Activated T-helper 2 cell treated with anti-CD3 and anti-CD28 coated beads, Interferon-gamma antibody, Interleukin-2, Interleukin-4, amounts not matched to agents 10 μg/mL and 5 μg/mL and 100 μg/mL, durations not matched to agents 14 hours and 24 hours and 36 hours (primary cell): ENCODE measurements around the gene ACY1. TPM values are rescaled to one million over a fixed set of nuclear protein-coding genes. Genes with fewer than 3 reads are reported as not detected.
A peak's percentile ranks its signal among the peaks of the same experiment; 100 is the strongest.

ENCODE experiments used
- DNase-seq: peaks from one replicate; pipeline ENCODE4 v3.0.0; 2021; ENCODE audit warnings: low spot score
- H3K27ac Mint-ChIP-seq: one replicate; pipeline ENCODE4 v1.8.0; 2021; ENCODE audit warnings: mixed read lengths
- H3K27me3 Mint-ChIP-seq: one replicate; pipeline ENCODE4 v1.8.0; 2021; ENCODE audit warnings: low read depth, mixed read lengths
- H3K36me3 Mint-ChIP-seq: one replicate; pipeline ENCODE4 v1.8.0; 2021; ENCODE audit warnings: low read depth, mixed read lengths
- H3K4me1 Mint-ChIP-seq: one replicate; pipeline ENCODE4 v1.8.0; 2021; ENCODE audit warnings: low read depth, mixed read lengths
- H3K4me3 Mint-ChIP-seq: one replicate; pipeline ENCODE4 v1.8.0; 2021; ENCODE audit warnings: low read depth, mild to moderate bottlenecking, moderate library complexity, mixed read lengths
- H3K9me3 Mint-ChIP-seq: one replicate; pipeline ENCODE4 v1.8.0; 2021; ENCODE audit warnings: mixed read lengths
- intact Hi-C: fragments of 100-400 bp; cut with micrococcal nuclease; formaldehyde crosslinking; loops from one replicate; pipeline ENCODE4 v1.15.1; 2023
- total RNA-seq: library from RNA; stranded (reverse); gene quantifications from 2 replicates; pipeline ENCODE4 v1.2.3, GENCODE V29; 2022

Gene ACY1
- total RNA-seq, 1 donor from 2014 or later: 62.8 TPM

GRCh38 chr3:51974277-51974962 is 8.9 kb upstream of the ACY1 start:
- Mint-ChIP-seq H3K27ac (peak overlapping the region; percentile 93), H3K4me3 (peak overlapping the region; percentile 90), H3K4me1 (peaks cover 24% of the 10 kb centered on the region), H3K36me3 (peaks cover 3% of the 10 kb centered on the region), H3K9me3 (no peaks in the 10 kb centered on the region), H3K27me3 (no peaks in the 10 kb centered on the region)
- no peak for DNase-seq
- intact Hi-C loops: loop anchor here (1.0 to 10.0 kb wide), 3 partner anchors 20 to 710 kb away; partner anchors contain the start of genes GNL3, PARP3, PBRM1 and RPL29

GRCh38 chr3:51974963-51975851 is 8.1 kb upstream of the ACY1 start, which contains the start of gene ABHD14A:
Gene ABHD14A (plus strand): TSS chr3:51975064. CDS start chr3:51975136, 72 bp downstream.
- no peaks in the 10 kb centered on the region for H3K27me3 Mint-ChIP-seq
- intact Hi-C loops: loop anchor here (1.0 to 10.0 kb wide), 4 partner anchors 8 to 710 kb away; partner anchors contain the start of genes ACY1, GNL3, PARP3 and PBRM1
- peaks cover 24% of the 10 kb centered on the region for H3K4me1 Mint-ChIP-seq
- H3K9me3 Mint-ChIP-seq: no peaks in the 10 kb centered on the region
- peaks cover 3% of the 10 kb centered on the region for H3K36me3 Mint-ChIP-seq
- H3K4me3 Mint-ChIP-seq: peak within 1 kb of the TSS; percentile 90
- peak; percentile 70 for DNase-seq
- peak within 1 kb of the TSS; percentile 93 for H3K27ac Mint-ChIP-seq

- Mint-ChIP-seq H3K4me1 (peaks cover 24% of the 10 kb centered on the region), H3K27me3 (no peaks in the 10 kb centered on the region), H3K27ac (peak overlapping the region; percentile 74), H3K9me3 (no peaks in the 10 kb centered on the region), H3K4me3 (peak overlapping the region; percentile 90), H3K36me3 (peaks cover 5% of the 10 kb centered on the region)
- DNase-seq: no peak
- intact Hi-C loops: loop anchor here (1.0 to 10.0 kb wide), 3 partner anchors 7 to 709 kb away; partner anchors contain the start of genes ACY1, GNL3, PBRM1 and RPL29
These were observed 7.3 kb upstream of the ACY1 start for GRCh38 chr3:51975852-51976549.

GRCh38 chr3:51977446-51978142 is 5.7 kb upstream of the ACY1 start:
- no peaks in the 10 kb centered on the region for H3K9me3 Mint-ChIP-seq
- no peak for DNase-seq
- H3K4me1 Mint-ChIP-seq: peaks cover 32% of the 10 kb centered on the region
- peak overlapping the region; percentile 74 for H3K27ac Mint-ChIP-seq
- H3K4me3 Mint-ChIP-seq: no peak overlapping the region
- H3K27me3 Mint-ChIP-seq: no peaks in the 10 kb centered on the region
- H3K36me3 Mint-ChIP-seq: peaks cover 6% of the 10 kb centered on the region
- intact Hi-C loops: loop anchor here (10.0 kb wide), 1 partner anchor 707 kb away; the partner anchor contains the start of genes GNL3 and PBRM1

GRCh38 chr3:51978143-51978502 is 5.2 kb upstream of the ACY1 start:
- Mint-ChIP-seq H3K27ac (peak overlapping the region; percentile 74), H3K9me3 (no peaks in the 10 kb centered on the region), H3K27me3 (no peaks in the 10 kb centered on the region), H3K36me3 (peaks cover 6% of the 10 kb centered on the region), H3K4me1 (peaks cover 34% of the 10 kb centered on the region), H3K4me3 (no peak overlapping the region)
- DNase-seq: no peak
- intact Hi-C loops: loop anchor here (10.0 kb wide), 1 partner anchor 707 kb away; the partner anchor contains the start of genes GNL3 and PBRM1

- no peaks in the 10 kb centered on the region for H3K9me3 Mint-ChIP-seq
- no peak overlapping the region for H3K27ac Mint-ChIP-seq
- H3K27me3 Mint-ChIP-seq: no peaks in the 10 kb centered on the region
- DNase-seq: no peak
- H3K4me3 Mint-ChIP-seq: no peak overlapping the region
- peaks cover 9% of the 10 kb centered on the region for H3K36me3 Mint-ChIP-seq
- peaks cover 28% of the 10 kb centered on the region for H3K4me1 Mint-ChIP-seq
- intact Hi-C loops: no loop called here
These were observed 3.1 kb upstream of the ACY1 start for GRCh38 chr3:51980253-51980652.

GRCh38 chr3:51982352-51982837 is 940 bp upstream of the ACY1 start:
- no peak for DNase-seq
- Mint-ChIP-seq H3K27me3 (no peaks in the 10 kb centered on the region), H3K9me3 (no peaks in the 10 kb centered on the region), H3K4me3 (peak overlapping the region; percentile 94), H3K27ac (peak overlapping the region; percentile 94), H3K4me1 (peaks cover 15% of the 10 kb centered on the region), H3K36me3 (peaks cover 9% of the 10 kb centered on the region)
- intact Hi-C loops: no loop called here

GRCh38 chr3:51983578-51984268 is 388 bp downstream of the ACY1 start:
- peak overlapping the region; percentile 94 for H3K27ac Mint-ChIP-seq
- no peaks in the 10 kb centered on the region for H3K9me3 Mint-ChIP-seq
- intact Hi-C loops: loop anchor here (1.0 kb wide), 3 partner anchors 8 to 41 kb away; partner anchors contain the start of genes ABHD14A, PARP3 and RPL29
- no peaks in the 10 kb centered on the region for H3K27me3 Mint-ChIP-seq
- DNase-seq: no peak
- peaks cover 9% of the 10 kb centered on the region for H3K36me3 Mint-ChIP-seq
- H3K4me1 Mint-ChIP-seq: peaks cover 14% of the 10 kb centered on the region
- H3K4me3 Mint-ChIP-seq: peak overlapping the region; percentile 94

- intact Hi-C loops: no loop called here
- H3K4me1 Mint-ChIP-seq: peaks cover 14% of the 10 kb centered on the region
- no peaks in the 10 kb centered on the region for H3K27me3 Mint-ChIP-seq
- H3K36me3 Mint-ChIP-seq: peaks cover 9% of the 10 kb centered on the region
- H3K27ac Mint-ChIP-seq: peak overlapping the region; percentile 72
- H3K4me3 Mint-ChIP-seq: peak overlapping the region; percentile 94
- no peaks in the 10 kb centered on the region for H3K9me3 Mint-ChIP-seq
- no peak for DNase-seq
These were observed 923 bp downstream of the ACY1 start for GRCh38 chr3:51984269-51984647.

- peak overlapping the region; percentile 63 for H3K4me3 Mint-ChIP-seq
- intact Hi-C loops: no loop called here
These were observed 1.7 kb downstream of the ACY1 start for GRCh38 chr3:51985063-51985462.

More at GRCh38 chr3:51985063-51985462, 1.7 kb downstream of the ACY1 start:
- peaks cover 9% of the 10 kb centered on the region for H3K36me3 Mint-ChIP-seq
- DNase-seq: no peak
- H3K9me3 Mint-ChIP-seq: no peaks in the 10 kb centered on the region
- H3K4me1 Mint-ChIP-seq: peaks cover 14% of the 10 kb centered on the region
- H3K27me3 Mint-ChIP-seq: no peaks in the 10 kb centered on the region
- peak overlapping the region; percentile 75 for H3K27ac Mint-ChIP-seq
